Kidney epithelial cell (primary cell): ENCODE results near the gene MX2. TPM values are rescaled to one million over a fixed set of nuclear protein-coding genes. Genes with fewer than 3 reads are reported as not detected.

Experiments used
- DNase-seq: peaks from one replicate; pipeline ENCODE4 v3.0.0-alpha.2; 2010; ENCODE audit warnings: low read depth
- H3K27me3 ChIP-seq: 2 replicates; pipeline ENCODE4 v1.6.0; 2011; ENCODE audit warnings: low read length; ENCODE audit not compliant: control insufficient read depth, insufficient read depth
- H3K36me3 ChIP-seq: 2 replicates; pipeline ENCODE4 v1.5.1; 2011; ENCODE audit warnings: low read length; ENCODE audit not compliant: control insufficient read depth, insufficient read depth
- H3K4me3 ChIP-seq: 2 replicates; pipeline ENCODE4 v1.5.1; 2011; ENCODE audit warnings: low read depth, mild to moderate bottlenecking, control low read depth, low read length
- CTCF ChIP-seq: IDR thresholded peaks from 2 replicates; pipeline ENCODE4 v1.5.1; 2011; ENCODE audit warnings: mild to moderate bottlenecking, moderate library complexity, low read length, control low read depth, inconsistent platforms; ENCODE audit not compliant: insufficient read depth, poor library complexity, severe bottlenecking
- total RNA-seq: library from RNA; depleted of rRNA; stranded (reverse); fragments of >200 nt; gene quantifications from 2 replicates; pipeline ENCODE4 v1.2.3, GENCODE V29; 2015

Gene MX2
- total RNA-seq, 1 donor from 2014 or later: 1.4 TPM

- DNase-seq: no peak
- no peak for TF ChIP-seq CTCF
- H3K4me3 ChIP-seq: no peak overlapping the region
- no peaks in the 10 kb centered on the region for H3K36me3 ChIP-seq
- no peaks in the 10 kb centered on the region for H3K27me3 ChIP-seq
Observed at GRCh38 chr21:41458559-41458958, 96.7 kb downstream of the MX2 start.

Other genes starting within 250 kb of the MX2 start
- 81.0 and 82.8 TPM in 2 replicates for gene BACE2, start 193.9 kb upstream of the MX2 start, total RNA-seq
- gene FAM3B, start 45.2 kb upstream of the MX2 start, total RNA-seq: 4.5 and 6.1 TPM in 2 replicates
- 40.8 and 48.7 TPM in 2 replicates for gene MX1, start 64.2 kb downstream of the MX2 start, total RNA-seq
- gene TMPRSS2, start 146.1 kb downstream of the MX2 start, total RNA-seq: 8.2 and 9.7 TPM in 2 replicates